Trophoblast cell (in vitro differentiated cells and primary cell): ENCODE data around the gene ZNF502.

Experiments
- DNase-seq, 2 donors: peaks; one replicate each; pipeline ENCODE4 v3.0.0-alpha.2; 2016
- H2AFZ ChIP-seq: 2 replicates; pipeline ENCODE4 v1.6.1; 2013; ENCODE audit warnings: low read length, moderate library complexity, mild to moderate bottlenecking; ENCODE audit not compliant: insufficient read depth, poor library complexity
- H2AK5ac ChIP-seq: 2 replicates; pipeline ENCODE4 v1.6.1; 2013; ENCODE audit warnings: mild to moderate bottlenecking, low read length
- H2BK120ac ChIP-seq: 2 replicates; pipeline ENCODE4 v1.6.1; 2013; ENCODE audit warnings: low read length, mild to moderate bottlenecking, moderate library complexity; ENCODE audit not compliant: insufficient read depth, poor library complexity
- H2BK12ac ChIP-seq: 2 replicates; pipeline ENCODE4 v1.6.1; 2013; ENCODE audit warnings: mild to moderate bottlenecking, low read length, moderate library complexity
- H2BK5ac ChIP-seq: 2 replicates; pipeline ENCODE4 v1.6.1; 2013; ENCODE audit warnings: low read length, low read depth, moderate library complexity, mild to moderate bottlenecking; ENCODE audit not compliant: poor library complexity
- H3K14ac ChIP-seq: 2 replicates; pipeline ENCODE4 v1.6.1; 2013; ENCODE audit warnings: mild to moderate bottlenecking, low read length
- H3K18ac ChIP-seq: 2 replicates; pipeline ENCODE4 v1.6.1; 2013; ENCODE audit warnings: mild to moderate bottlenecking, low read length
- H3K23ac ChIP-seq: 2 replicates; pipeline ENCODE4 v1.6.1; 2013; ENCODE audit warnings: low read length
- H3K27ac ChIP-seq: 2 replicates; pipeline ENCODE4 v1.5.1; 2013; ENCODE audit warnings: low read depth, mild to moderate bottlenecking, inconsistent platforms, low read length, moderate library complexity
- H3K27me3 ChIP-seq: 2 replicates; pipeline ENCODE4 v1.6.1; 2013; ENCODE audit warnings: inconsistent platforms, mild to moderate bottlenecking, low read length, moderate library complexity; ENCODE audit not compliant: insufficient read depth
- H3K36me3 ChIP-seq, 2 experiments: 1 replicate in 1 of 2; 2 replicates in 1 of 2; pipeline ENCODE4 v1.6.1; 2013; ENCODE audit warnings: low read length in 2 of 2, mild to moderate bottlenecking in 2 of 2, moderate library complexity in 1 of 2; ENCODE audit not compliant: insufficient read depth in 2 of 2, control insufficient read depth in 1 of 2
- H3K4ac ChIP-seq: 2 replicates; pipeline ENCODE4 v1.6.1; 2013; ENCODE audit warnings: low read depth, mild to moderate bottlenecking, low read length, moderate library complexity
- H3K4me1 ChIP-seq, 2 experiments: 1 replicate in 1 of 2; 2 replicates in 1 of 2; pipeline ENCODE4 v1.6.1; 2013; ENCODE audit warnings: low read length in 2 of 2, mild to moderate bottlenecking in 2 of 2, moderate library complexity in 1 of 2; ENCODE audit not compliant: insufficient read depth in 2 of 2, control insufficient read depth in 1 of 2
- H3K4me2 ChIP-seq: 2 replicates; pipeline ENCODE4 v1.6.1; 2013; ENCODE audit warnings: inconsistent platforms, mild to moderate bottlenecking, low read length, moderate library complexity
- H3K4me3 ChIP-seq: 2 replicates; pipeline ENCODE4 v1.5.1; 2013; ENCODE audit warnings: mild to moderate bottlenecking, low read depth, low read length, inconsistent platforms
- H3K79me1 ChIP-seq: one replicate; pipeline ENCODE4 v1.6.1; 2013; ENCODE audit warnings: low read length
- H3K79me2 ChIP-seq: 2 replicates; pipeline ENCODE4 v1.6.1; 2013; ENCODE audit warnings: low read length, mild to moderate bottlenecking; ENCODE audit not compliant: control insufficient read depth, insufficient read depth, poor library complexity
- H3K9ac ChIP-seq: 2 replicates; pipeline ENCODE4 v1.6.1; 2013; ENCODE audit warnings: mild to moderate bottlenecking, low read length
- H3K9me3 ChIP-seq: 2 replicates; pipeline ENCODE4 v1.6.1; 2013; ENCODE audit warnings: low read depth, mild to moderate bottlenecking, control low read depth, inconsistent platforms, low read length; ENCODE audit not compliant: insufficient read depth
- H4K12ac ChIP-seq: 2 replicates; pipeline ENCODE4 v1.6.1; 2013; ENCODE audit warnings: low read depth, mild to moderate bottlenecking, low read length, moderate library complexity
- H4K8ac ChIP-seq: 2 replicates; pipeline ENCODE4 v1.6.1; 2013; ENCODE audit warnings: low read depth, mild to moderate bottlenecking, low read length, moderate library complexity
- H4K91ac ChIP-seq: one replicate; pipeline ENCODE4 v1.6.1; 2013; ENCODE audit warnings: low read depth, mild to moderate bottlenecking, low read length, moderate library complexity
- WGBS: extraction: QIAGEN DNeasy Blood & Tissue Kit; methylation state at CpG from one replicate; pipeline ENCODE4 v1.1.7; 2013; ENCODE audit warnings: missing lambda C conversion rate; ENCODE audit not compliant: insufficient read length, insufficient coverage; ENCODE audit errors: extremely low coverage; 5-methylcytosine and 5-hydroxymethylcytosine counted together

ZNF502 gene

DNA sequence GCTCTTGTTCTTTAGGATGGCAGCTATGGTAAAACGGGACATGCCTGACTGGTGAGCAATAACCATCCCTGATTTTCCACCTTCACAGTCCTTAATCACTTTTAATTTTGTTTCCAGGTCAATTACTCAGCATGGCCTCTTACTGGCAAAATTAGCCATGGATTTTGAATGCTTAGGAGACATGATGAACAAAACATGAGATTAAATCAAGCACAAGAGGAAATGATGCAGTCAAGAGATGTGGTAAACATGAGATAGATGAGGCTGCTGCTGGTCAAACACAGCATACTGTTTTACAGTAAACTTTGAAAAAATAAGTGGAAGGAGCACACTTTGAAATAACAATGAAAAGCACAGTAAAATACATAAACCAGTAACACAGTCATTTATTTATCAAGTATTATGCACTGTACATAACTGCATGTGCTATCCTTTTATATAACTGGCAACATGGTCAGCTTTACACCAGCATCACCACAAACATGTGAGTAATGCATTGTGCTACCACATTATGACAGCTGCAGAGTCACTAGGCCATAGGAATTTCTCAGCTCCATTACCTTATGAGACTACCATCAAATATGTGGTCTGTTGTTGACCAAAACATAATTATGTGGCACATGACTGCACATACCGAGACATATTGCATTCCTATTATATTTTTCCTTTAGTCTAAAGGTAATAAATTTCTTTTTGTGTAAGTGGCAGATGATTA lies 30.1 kb upstream of the ZNF502 start:
- Histone ChIP-seq H3K23ac (no peak overlapping the region), H3K18ac (no peak overlapping the region), H2BK120ac (no peak overlapping the region), H3K79me1 (peaks cover 2% of the 10 kb centered on the region), H3K27ac (no peak overlapping the region), H3K9me3 (peaks cover 19% of the 10 kb centered on the region), H4K8ac (no peak overlapping the region), H3K79me2 (peaks cover 3% of the 10 kb centered on the region), H3K4ac (no peak overlapping the region), H3K4me1 (peaks cover 0 to 2% of the 10 kb centered on the region in 2 experiments), H4K91ac (no peak overlapping the region), H2AFZ (no peak overlapping the region), H3K4me2 (no peak overlapping the region), H3K9ac (no peak overlapping the region), H2AK5ac (no peak overlapping the region), H2BK5ac (no peak overlapping the region), H3K36me3 (no peaks in the 10 kb centered on the region), H3K14ac (no peak overlapping the region), H3K27me3 (no peaks in the 10 kb centered on the region), H3K4me3 (no peak overlapping the region), H2BK12ac (no peak overlapping the region), H4K12ac (no peak overlapping the region)
- peak; percentile 78 to 87 for DNase-seq
- WGBS: no CpG with 5 or more reads among the region's 2 CpGs

DNA sequence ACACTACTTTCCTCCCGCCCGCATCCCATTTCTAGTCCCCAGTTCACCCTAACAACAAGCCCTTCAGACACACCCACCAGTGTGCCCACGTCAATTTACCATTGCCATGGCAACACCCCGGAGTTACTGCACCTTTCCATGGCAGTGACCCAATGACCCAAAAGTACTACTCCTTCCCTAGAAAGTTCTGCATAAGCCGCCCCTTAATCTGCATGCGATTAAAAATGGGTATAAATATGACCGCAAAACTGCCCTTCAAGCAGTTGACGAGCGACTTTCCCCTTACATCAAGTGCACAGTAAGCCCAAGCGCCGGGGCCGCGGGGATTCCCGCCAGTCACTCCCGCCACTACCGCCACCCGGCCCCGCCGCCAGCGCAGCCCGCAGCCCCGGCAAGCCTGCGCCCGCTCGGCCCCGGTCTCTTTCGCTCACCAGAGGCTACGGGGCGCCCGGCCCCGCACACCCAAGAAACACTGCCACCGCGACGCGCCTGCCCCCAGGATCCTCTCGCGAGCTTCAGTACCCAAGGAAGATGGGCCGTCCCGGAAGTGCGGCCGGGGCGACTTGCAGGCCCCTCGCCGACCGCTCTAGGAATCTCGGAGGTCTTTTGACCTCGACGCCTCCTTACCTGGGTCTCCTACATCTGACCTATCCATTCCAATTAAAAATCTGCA lies 27.2 kb upstream of the ZNF502 start:
- Histone ChIP-seq H3K27ac (no peak overlapping the region), H4K8ac (peak overlapping the region; percentile 88), H3K4me2 (peak overlapping the region; percentile 57), H2BK120ac (peak overlapping the region; percentile 29), H3K9me3 (peaks cover 13% of the 10 kb centered on the region), H4K12ac (peak overlapping the region; percentile 98), H3K4me1 (peaks cover 0 to 2% of the 10 kb centered on the region in 2 experiments), H3K79me2 (peaks cover 3% of the 10 kb centered on the region), H3K36me3 (no peaks in the 10 kb centered on the region), H2BK5ac (no peak overlapping the region), H3K27me3 (no peaks in the 10 kb centered on the region), H3K4ac (peak overlapping the region; percentile 81), H2AFZ (peak overlapping the region; percentile 96), H2BK12ac (no peak overlapping the region), H3K14ac (peak overlapping the region; percentile 84), H4K91ac (peak overlapping the region; percentile 49), H3K23ac (no peak overlapping the region), H3K4me3 (peak overlapping the region; percentile 82), H3K9ac (peak overlapping the region; percentile 72), H3K79me1 (peaks cover 2% of the 10 kb centered on the region), H2AK5ac (no peak overlapping the region), H3K18ac (peak overlapping the region; percentile 61)
- no CpG with 5 or more reads among the region's 48 CpGs for WGBS
- no peak for DNase-seq

DNA sequence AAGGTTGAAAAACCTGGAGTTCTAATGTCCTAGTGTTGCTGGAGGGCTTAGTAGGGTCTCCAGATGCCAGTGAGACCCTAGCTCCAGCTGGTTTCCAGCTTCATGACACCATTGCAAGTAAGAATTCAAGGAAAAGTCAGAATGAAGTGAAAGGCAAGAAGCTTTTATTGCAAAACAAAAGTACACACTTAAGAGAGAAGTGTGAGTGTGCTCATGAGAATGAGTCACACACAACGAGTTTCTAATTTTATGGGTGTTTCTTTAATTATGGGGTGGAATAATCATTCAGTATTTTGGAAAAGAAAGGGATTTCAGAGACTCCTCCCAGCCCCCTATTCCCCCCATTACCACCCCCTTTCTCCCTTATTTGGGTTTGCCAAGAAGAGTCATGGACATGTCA lies 24.6 kb upstream of the ZNF502 start:
- no peak overlapping the region for H4K91ac ChIP-seq
- WGBS: no CpG with 5 or more reads among the region's 1 CpG

DNA sequence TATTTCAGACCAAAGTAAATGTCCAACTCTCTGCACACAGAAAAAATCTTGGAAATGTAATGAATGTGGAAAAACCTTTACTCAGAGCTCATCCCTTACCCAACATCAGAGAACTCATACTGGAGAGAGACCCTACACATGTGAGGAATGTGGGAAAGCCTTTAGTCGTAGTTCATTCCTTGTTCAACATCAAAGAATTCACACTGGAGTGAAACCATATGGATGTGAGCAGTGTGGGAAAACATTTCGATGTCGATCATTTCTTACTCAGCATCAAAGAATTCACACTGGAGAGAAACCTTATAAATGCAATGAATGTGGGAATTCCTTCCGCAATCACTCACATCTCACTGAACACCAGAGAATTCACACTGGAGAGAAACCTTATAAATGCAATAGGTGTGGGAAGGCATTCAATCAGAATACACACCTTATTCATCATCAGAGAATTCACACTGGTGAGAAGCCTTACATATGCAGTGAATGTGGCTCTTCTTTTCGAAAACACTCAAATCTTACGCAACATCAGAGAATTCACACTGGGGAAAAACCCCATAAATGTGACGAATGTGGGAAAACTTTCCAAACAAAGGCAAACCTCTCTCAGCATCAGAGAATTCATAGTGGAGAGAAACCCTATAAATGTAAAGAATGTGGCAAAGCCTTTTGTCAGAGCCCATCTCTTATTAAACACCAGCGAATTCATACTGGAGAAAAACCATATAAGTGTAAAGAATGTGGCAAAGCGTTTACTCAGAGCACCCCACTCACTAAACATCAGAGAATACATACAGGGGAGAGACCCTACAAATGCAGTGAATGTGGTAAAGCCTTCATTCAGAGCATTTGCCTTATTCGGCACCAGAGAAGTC lies 9.0 kb downstream of the ZNF502 start:
- Histone ChIP-seq H2BK12ac (no peak overlapping the region), H3K9me3 (peaks cover 15% of the 10 kb centered on the region), H3K4ac (no peak overlapping the region), H3K14ac (no peak overlapping the region), H3K4me3 (no peak overlapping the region), H4K91ac (no peak overlapping the region), H3K9ac (no peak overlapping the region), H4K12ac (no peak overlapping the region), H2BK5ac (no peak overlapping the region), H3K79me2 (no peaks in the 10 kb centered on the region), H3K27me3 (no peaks in the 10 kb centered on the region), H3K79me1 (no peaks in the 10 kb centered on the region), H3K36me3 (peaks cover 0 to 11% of the 10 kb centered on the region in 2 experiments), H3K23ac (no peak overlapping the region), H4K8ac (no peak overlapping the region), H2AK5ac (no peak overlapping the region), H3K4me2 (no peak overlapping the region), H3K4me1 (no peaks in the 10 kb centered on the region), H2BK120ac (no peak overlapping the region), H2AFZ (no peak overlapping the region), H3K27ac (no peak overlapping the region), H3K18ac (no peak overlapping the region)
- no peak for DNase-seq
- WGBS: no CpG with 5 or more reads among the region's 10 CpGs

More for the DNA sequence above, 24.6 kb upstream of the ZNF502 start:
- no peak overlapping the region for H2BK120ac ChIP-seq
- H3K27ac ChIP-seq: no peak overlapping the region
- H3K18ac ChIP-seq: no peak overlapping the region
- H3K36me3 ChIP-seq: no peaks in the 10 kb centered on the region
- no peak overlapping the region for H3K4me3 ChIP-seq
- no peak for DNase-seq
- no peak overlapping the region for H2BK12ac ChIP-seq
- H3K4me2 ChIP-seq: no peak overlapping the region
- H2BK5ac ChIP-seq: no peak overlapping the region
- H3K27me3 ChIP-seq: no peaks in the 10 kb centered on the region
- peaks cover 3% of the 10 kb centered on the region for H3K79me2 ChIP-seq
- H3K4me1 ChIP-seq: peaks cover 0 to 2% of the 10 kb centered on the region in 2 experiments
- no peak overlapping the region for H3K14ac ChIP-seq
- no peak overlapping the region for H4K8ac ChIP-seq
- H4K12ac ChIP-seq: no peak overlapping the region
- no peak overlapping the region for H2AK5ac ChIP-seq
- H3K79me1 ChIP-seq: peaks cover 2% of the 10 kb centered on the region
- no peak overlapping the region for H3K23ac ChIP-seq
- H2AFZ ChIP-seq: no peak overlapping the region
- H3K9ac ChIP-seq: no peak overlapping the region
- H3K9me3 ChIP-seq: peaks cover 8% of the 10 kb centered on the region
- H3K4ac ChIP-seq: no peak overlapping the region
